HG02759 (cell line): ENCODE results near the gene SLC36A1.
"Not testable (repeated sequence)": the region's sequence is repeated elsewhere in the genome, so short reads cannot be mapped to it uniquely, and the experiment has no call there.

Experiments
- ATAC-seq: cut with Tn5 transposase; IDR thresholded peaks from one replicate; pipeline ENCODE4 v1.9.1; 2021; ENCODE audit warnings: mild to moderate bottlenecking, moderate library complexity; ENCODE audit not compliant: unreplicated experiment

Gene SLC36A1

DNA sequence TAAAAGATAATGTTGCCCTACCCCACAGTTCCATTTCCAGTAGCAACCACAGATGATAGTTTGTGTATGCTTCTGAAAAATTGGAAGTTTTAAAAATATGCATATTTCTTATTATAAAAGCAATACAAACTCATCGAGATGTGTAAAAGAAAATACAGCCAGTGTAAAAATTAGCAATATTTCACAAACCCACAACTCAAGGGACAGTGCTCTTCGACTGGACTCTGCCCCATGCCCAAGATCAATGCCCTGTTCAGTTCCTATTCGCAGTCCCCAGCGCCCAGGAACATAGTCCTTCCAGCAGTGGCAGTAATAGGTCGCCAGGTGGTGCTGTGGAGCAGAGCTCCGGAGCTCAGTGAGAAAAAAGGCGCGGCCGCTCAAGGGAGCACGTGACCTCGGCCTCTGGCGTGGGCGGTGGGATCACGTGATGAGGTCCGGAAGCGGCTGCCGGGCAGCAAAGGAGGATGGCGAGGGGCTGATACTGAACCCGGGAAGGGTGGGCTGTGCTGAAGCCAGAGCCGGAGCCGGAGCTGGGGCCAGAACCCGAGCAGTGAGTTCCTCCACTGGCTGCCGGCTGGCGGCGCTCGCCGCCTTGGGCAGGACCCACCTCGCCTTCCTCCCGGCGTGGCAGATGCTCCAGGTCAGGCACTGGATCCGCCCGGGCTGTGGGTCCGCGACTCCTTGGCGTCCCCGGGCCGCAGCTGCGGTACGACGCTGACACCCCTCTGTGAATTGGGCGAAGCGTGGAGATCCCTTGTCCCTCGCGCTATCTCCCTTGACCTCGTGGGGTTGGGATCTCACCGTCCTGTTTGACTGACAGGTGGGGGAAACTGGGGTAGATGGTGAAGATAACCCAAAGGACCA is at the start of gene SLC36A1:
Gene SLC36A1 (plus strand): TSS at position 430 of the 864 bp plus-strand sequence. CDS start 11,190 bp downstream, outside the sequence.
- ATAC-seq = peak; percentile 79

GRCh38 chr5:151405334-151406160 is 41.9 kb upstream of the SLC36A1 start:
- no peak for ATAC-seq

DNA sequence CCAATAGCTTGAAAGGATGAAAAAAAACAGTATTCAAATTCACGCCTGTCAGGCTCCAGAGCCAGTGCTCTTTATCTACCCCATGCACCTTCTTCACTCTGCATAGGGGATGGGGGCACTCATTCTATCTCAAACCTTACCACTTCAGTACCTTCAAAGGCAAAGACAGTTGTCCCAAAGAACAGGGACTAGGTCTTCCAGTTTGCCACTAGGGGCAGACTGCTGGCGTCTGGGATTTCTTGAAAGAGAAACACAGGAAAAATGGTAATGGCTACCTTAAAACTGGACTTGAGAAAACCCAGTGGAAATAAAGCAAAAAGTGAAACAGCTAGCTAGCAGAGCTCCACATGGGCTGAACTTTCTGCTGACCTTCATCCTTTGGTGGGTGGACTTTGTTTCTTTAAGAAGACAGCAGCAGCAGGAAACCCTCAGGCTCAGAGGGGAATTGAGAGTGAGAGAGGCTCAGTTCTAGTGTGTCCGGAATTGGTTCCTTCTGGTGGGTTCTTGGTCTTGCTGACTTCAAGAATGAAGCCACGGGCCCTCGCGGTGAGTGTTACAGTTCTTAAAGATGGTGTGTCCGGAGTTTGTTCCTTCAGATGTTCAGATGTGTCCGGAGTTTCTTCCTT is 41.0 kb upstream of the SLC36A1 start:
- ATAC-seq = no peak

- ATAC-seq = no peak
Observed at GRCh38 chr5:151408591-151409230, 38.7 kb upstream of the SLC36A1 start.

DNA sequence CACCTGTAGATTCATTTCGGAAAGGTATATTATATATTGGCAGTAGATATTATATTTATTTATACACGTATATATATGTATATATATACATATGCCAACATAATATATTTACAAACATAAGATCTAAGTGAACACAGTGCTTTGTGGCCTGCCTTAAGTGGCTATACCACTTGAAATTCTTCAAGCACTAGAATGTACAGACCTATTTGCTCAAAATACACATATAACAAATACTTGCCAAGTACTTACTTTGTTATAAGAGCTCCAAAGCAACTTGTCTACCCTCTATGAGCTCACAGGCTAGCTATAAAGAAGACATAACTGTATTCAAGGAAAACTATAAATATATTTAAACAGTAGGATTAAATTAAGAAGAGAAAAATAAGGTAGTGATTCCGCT is 33.6 kb upstream of the SLC36A1 start:
- ATAC-seq = no peak

GRCh38 chr5:151414536-151414935 is 32.9 kb upstream of the SLC36A1 start:
- no peak for ATAC-seq

- no peak for ATAC-seq
Observed at GRCh38 chr5:151417712-151418111, 29.7 kb upstream of the SLC36A1 start.

GRCh38 chr5:151420127-151420526 is 27.3 kb upstream of the SLC36A1 start:
- no peak for ATAC-seq

GRCh38 chr5:151424892-151425523 is 22.4 kb upstream of the SLC36A1 start:
- no peak for ATAC-seq

- ATAC-seq = not testable (repeated sequence)
Observed at GRCh38 chr5:151426347-151426746, 21.1 kb upstream of the SLC36A1 start.

DNA sequence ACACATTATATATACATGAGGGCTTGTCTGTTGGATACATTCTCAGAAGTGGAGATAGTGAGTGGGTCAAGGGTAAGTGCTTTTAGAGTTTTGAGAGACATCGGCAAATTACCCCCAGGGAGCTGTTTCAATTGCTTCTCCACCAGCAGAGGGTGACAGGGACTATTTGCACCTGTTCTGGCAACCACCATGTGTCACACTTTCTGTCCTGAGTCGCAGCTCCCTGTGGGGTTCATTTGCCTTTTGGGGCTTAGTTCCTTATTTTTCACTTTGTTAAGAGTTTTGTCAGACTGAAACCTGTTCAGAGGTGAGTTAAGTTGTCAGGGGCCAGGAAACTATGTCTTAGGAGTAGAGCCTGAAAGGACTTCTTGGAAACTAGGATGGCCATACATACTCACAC is 20.1 kb upstream of the SLC36A1 start:
- peak; percentile 99 for ATAC-seq

DNA sequence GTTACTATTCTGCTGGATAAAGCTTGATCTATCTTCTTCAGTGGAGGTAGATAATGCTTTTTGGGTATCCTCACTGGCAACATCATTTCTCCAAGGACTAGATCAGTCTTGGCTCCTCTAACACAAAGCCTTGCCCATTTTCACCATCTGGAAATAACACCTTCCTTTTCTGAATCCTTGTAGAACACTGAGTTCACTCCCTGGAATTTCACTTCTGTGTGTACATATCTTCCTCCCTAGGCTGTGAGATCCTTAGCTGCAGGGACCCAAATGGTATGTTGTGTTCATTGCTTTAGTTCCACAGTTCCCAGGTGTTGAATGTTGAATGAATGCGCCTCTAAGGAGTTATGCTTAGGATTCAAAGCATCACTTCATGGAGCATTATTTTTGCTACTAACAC is 16.7 kb upstream of the SLC36A1 start:
- ATAC-seq = no peak

- ATAC-seq = no peak
Observed at GRCh38 chr5:151431666-151432065, 15.7 kb upstream of the SLC36A1 start.

- ATAC-seq = no peak
Observed at GRCh38 chr5:151432210-151432609, 15.2 kb upstream of the SLC36A1 start.

DNA sequence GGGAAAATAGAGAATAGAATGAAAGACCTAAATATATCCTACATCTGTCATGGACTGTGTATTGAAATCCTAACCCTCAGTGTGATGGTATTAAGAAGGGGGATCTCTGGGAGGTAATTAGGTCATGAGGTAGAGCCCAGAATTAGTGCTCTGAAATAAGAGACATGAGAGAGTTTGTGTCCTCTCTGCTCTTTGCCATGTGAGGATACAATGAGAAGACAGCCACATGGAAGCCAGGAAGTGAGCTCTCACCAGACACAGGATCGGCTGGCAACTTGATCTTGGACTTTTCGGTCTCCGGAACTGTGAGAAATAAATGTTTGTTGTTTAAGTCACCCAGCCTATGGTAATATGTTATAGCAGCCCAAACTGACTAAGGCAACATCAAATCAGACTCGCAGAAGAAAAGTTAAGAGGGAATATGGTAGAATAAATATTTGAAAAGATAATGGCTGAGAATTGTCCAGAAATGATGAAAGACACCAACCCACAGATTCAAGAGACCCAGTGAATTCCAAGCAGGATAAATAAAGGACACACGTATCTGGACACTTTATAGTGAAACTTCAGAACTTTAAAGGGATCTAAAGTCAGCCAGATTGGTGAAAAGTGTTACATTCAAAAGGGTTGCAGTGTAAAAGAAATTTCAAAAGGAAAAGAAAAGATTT is 12.7 kb upstream of the SLC36A1 start:
- ATAC-seq = no peak

GRCh38 chr5:151448038-151448985 is 909 bp downstream of the SLC36A1 start:
- peak; percentile 1 for ATAC-seq

GRCh38 chr5:151449297-151449696 is 1.9 kb downstream of the SLC36A1 start:
- no peak for ATAC-seq

DNA sequence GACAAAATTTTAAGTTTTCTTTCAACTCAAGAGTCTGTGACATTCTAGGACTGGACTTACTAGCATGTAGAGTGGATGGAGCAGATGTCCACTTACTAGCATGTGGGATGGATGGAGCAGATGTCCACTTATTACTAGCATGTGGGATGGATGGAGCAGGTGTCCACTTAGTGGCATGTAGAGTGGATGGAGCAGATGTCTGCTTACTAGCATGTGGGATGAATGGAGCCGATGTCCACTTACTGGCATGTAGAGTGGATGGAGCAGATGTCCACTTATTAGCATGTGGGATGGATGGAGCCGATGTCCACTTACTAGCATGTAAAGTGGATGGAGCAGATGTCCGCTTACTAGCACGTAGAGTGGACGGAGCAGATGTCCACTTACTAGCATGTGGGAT is 2.4 kb downstream of the SLC36A1 start:
- ATAC-seq = no peak

- ATAC-seq = no peak
Observed at GRCh38 chr5:151450605-151451004, 3.2 kb downstream of the SLC36A1 start.
